GM23248 (cell line): ENCODE data around the gene MFAP5.

Source experiments
- EZH2 ChIP-seq: fragments of 200-600 bp; sonication (generic); IDR thresholded peaks from 2 replicates; pipeline ENCODE4 v1.6.1; 2018; ENCODE audit warnings: antibody characterized with exemption, mild to moderate bottlenecking; ENCODE audit not compliant: insufficient read depth, poor library complexity, severe bottlenecking
- EZH2phosphoT487 ChIP-seq: fragments of 200-600 bp; sonication (generic); IDR thresholded peaks from 2 replicates; pipeline ENCODE4 v1.6.1; 2018; ENCODE audit warnings: antibody characterized with exemption, moderate library complexity, mild to moderate bottlenecking, low read depth; ENCODE audit not compliant: insufficient read depth

DNA sequence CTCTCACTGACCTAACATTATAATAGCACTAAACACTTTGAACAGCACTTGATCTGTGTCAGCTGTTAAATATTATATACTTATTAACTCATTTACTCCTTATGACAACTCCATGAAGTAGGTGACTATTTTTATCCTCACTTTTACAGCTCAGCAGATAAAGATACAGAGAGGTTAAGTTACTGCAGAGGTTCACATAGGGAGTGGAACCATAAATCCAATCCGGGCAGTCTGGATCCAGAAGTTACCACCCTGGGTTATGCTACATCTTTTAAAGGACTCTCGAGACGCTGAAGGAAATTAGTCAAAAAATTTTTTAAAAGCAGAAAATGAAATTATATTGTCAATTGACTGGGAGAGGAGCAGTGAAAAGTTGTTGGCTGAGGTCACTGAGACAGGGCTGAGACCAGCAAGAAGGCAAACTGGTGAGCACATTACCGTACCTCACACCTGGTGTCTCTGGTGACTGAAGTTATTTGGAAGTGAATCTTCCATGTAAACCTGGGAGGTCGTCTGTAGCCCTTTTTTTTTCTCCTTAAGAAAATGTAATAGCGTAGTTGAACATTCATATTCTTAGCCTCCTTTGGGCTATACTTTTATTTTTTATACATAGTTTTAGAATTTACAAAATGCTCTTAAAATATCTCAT, 33.9 kb upstream of the MFAP5 start:
- TF ChIP-seq EZH2, result no peak
- no peak for TF ChIP-seq EZH2phosphoT487
